Testis (tissue), 2 donors: ENCODE data around the gene PLD1.
"Not testable (repeated sequence)": the region's sequence is repeated elsewhere in the genome, so short reads cannot be mapped to it uniquely, and the experiment has no call there.

Experiments
- CTCF ChIP-seq, 3 experiments: fragments of 450-650 bp in 2 of 3; fragments of 200-600 bp in 1 of 3; sonication (generic) in 1 of 3; IDR thresholded peaks; one replicate each; pipeline ENCODE4 v1.5.1; 2016 to 2019; ENCODE audit warnings: antibody characterized with exemption in 3 of 3, mild to moderate bottlenecking in 2 of 3, moderate library complexity in 1 of 3
- POLR2A ChIP-seq: fragments of 450-650 bp; IDR thresholded peaks from one replicate; pipeline ENCODE4 v1.6.1; 2017; ENCODE audit warnings: antibody characterized with exemption, mild to moderate bottlenecking, moderate library complexity

DNA sequence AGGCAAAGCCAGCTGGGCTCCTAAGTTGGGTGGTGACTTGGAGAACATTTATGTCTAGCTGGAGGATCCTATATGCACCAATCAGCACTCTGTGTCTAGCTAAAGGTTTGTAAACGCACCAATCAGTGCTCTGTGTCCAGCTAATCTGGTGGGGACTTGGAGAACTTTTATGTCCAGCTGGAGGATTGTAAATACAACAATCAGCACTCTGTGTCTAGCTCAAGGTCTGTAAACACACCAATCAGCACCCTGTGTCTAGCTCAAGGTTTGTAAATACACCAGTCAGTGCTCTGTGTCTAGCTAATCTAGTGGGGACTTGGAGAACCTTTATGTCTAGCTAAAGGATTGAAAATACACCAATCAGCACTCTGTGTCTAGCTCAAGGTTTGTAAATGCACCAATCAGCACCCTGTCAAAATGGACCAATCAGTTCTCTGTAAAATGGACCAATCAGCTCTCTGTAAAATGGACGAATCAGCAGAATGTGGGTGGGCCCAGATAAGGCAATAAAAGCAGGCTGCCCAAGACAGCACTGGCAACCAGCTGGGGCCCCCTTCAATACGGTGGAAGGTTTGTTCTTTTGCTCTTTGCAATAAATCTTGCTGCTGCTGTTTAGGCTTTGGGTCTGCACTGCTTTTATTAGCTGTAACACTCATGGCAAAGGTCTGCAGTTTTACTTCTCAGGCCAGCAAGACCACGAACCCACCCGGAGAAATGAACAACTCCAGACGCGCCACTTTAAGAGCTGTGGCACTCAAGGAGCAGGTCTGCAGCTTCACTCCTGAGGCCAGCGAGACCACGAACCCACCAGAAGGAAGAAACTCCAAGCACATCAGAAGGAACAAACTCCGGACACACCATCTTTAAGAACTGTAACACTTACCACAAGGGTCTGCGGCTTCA lies 63.7 kb downstream of the PLD1 start:
- not testable (repeated sequence) for TF ChIP-seq CTCF (IDR thresholded peaks at IDR 0.05); POLR2A
